CD14-positive monocyte (primary cell): ENCODE data around the gene PHAF1. TPM values are rescaled to one million over a fixed set of nuclear protein-coding genes. Genes with fewer than 3 reads are reported as not detected.

Experiments used
- DNase-seq, 3 donors: peaks; one replicate each; pipeline ENCODE4 v3.0.0-alpha.2; 2011 to 2022
- H2AFZ ChIP-seq: 2 replicates; pipeline ENCODE4 v1.6.0; 2012; ENCODE audit warnings: mild to moderate bottlenecking, low read depth, low read length, inconsistent platforms; ENCODE audit not compliant: insufficient read depth, poor library complexity, severe bottlenecking
- H3K27ac ChIP-seq, 2 donors: 1 replicate in 1 of 2; 2 replicates in 1 of 2; pipeline ENCODE4 v1.5.1; 2012 to 2013; ENCODE audit warnings: low read length in 2 of 2, control low read depth in 1 of 2, inconsistent platforms in 1 of 2, low read depth in 1 of 2, mild to moderate bottlenecking in 1 of 2
- H3K27me3 ChIP-seq, 2 donors: one replicate each; pipeline versions ENCODE4 v1.6.0 to v1.6.1; 2011 to 2013; ENCODE audit warnings: low read length in 2 of 2; ENCODE audit not compliant: control insufficient read depth in 2 of 2, insufficient read depth in 2 of 2
- H3K36me3 ChIP-seq, 2 donors: replicated peaks in 1 of 2; 1 replicate in 1 of 2; 2 replicates in 1 of 2; pipeline versions ENCODE4 v1.5.1 to v1.6.1; 2012 to 2013; ENCODE audit warnings: low read length in 2 of 2, control low read depth in 1 of 2, inconsistent platforms in 1 of 2, mild to moderate bottlenecking in 1 of 2; ENCODE audit not compliant: insufficient read depth in 2 of 2, control insufficient read depth in 1 of 2
- H3K4me1 ChIP-seq, 2 donors: 1 replicate in 1 of 2; 2 replicates in 1 of 2; pipeline versions ENCODE4 v1.5.1 to v1.6.1; 2012 to 2013; ENCODE audit warnings: low read length in 2 of 2, control low read depth in 1 of 2, inconsistent platforms in 1 of 2, mild to moderate bottlenecking in 1 of 2, moderate library complexity in 1 of 2; ENCODE audit not compliant: insufficient read depth in 2 of 2, control insufficient read depth in 1 of 2
- H3K4me2 ChIP-seq: replicated peaks from 2 replicates; pipeline ENCODE3; 2012; ENCODE audit warnings: low read length, moderate library complexity, mild to moderate bottlenecking; ENCODE audit not compliant: poor library complexity, severe bottlenecking; ENCODE audit errors: extremely low read depth
- H3K4me3 ChIP-seq, 3 experiments: fragments of 200-600 bp in 1 of 3; sonication (generic) in 1 of 3; replicated peaks in 1 of 3; 1 replicate in 2 of 3; 2 replicates in 1 of 3; pipeline ENCODE4 v1.5.1; 2011 to 2013; ENCODE audit warnings: low read length in 3 of 3, mild to moderate bottlenecking in 3 of 3, control low read depth in 2 of 3, low read depth in 2 of 3, inconsistent platforms in 1 of 3, moderate library complexity in 1 of 3
- H3K79me2 ChIP-seq: 2 replicates; pipeline ENCODE4 v1.6.0; 2012; ENCODE audit warnings: mild to moderate bottlenecking, control low read depth, inconsistent platforms, low read length, moderate library complexity; ENCODE audit not compliant: insufficient read depth
- H3K9ac ChIP-seq: 2 replicates; pipeline ENCODE4 v1.6.0; 2017; ENCODE audit warnings: low read length, mild to moderate bottlenecking; ENCODE audit not compliant: insufficient read depth, poor library complexity, severe bottlenecking
- H3K9me3 ChIP-seq, 2 donors: replicated peaks in 1 of 2; 1 replicate in 1 of 2; 2 replicates in 1 of 2; pipeline versions ENCODE4 v1.5.1 to v1.6.1; 2012 to 2013; ENCODE audit warnings: low read length in 2 of 2, control low read depth in 1 of 2; ENCODE audit not compliant: control insufficient read depth in 1 of 2, insufficient read depth in 1 of 2
- H4K20me1 ChIP-seq: 2 replicates; pipeline ENCODE4 v1.6.0; 2012; ENCODE audit warnings: mild to moderate bottlenecking, low read length, control low read depth, moderate library complexity; ENCODE audit not compliant: insufficient read depth
- H3K27ac Mint-ChIP-seq, 7 donors: one replicate each; pipeline ENCODE4 v1.8.0; 2020; ENCODE audit warnings: mild to moderate bottlenecking in 7 of 7, mixed read lengths in 7 of 7, moderate library complexity in 6 of 7, inconsistent platforms in 2 of 7
- H3K27me3 Mint-ChIP-seq, 3 donors: one replicate each; pipeline ENCODE4 v1.8.0; 2021 to 2022; ENCODE audit warnings: low read depth in 3 of 3, mild to moderate bottlenecking in 3 of 3, mixed read lengths in 3 of 3, moderate library complexity in 3 of 3, inconsistent platforms in 1 of 3
- H3K36me3 Mint-ChIP-seq, 2 donors: one replicate each; pipeline ENCODE4 v1.8.0; 2020; ENCODE audit warnings: mixed read lengths in 2 of 2, inconsistent platforms in 1 of 2, mild to moderate bottlenecking in 1 of 2
- H3K4me1 Mint-ChIP-seq: one replicate; pipeline ENCODE4 v1.8.0; 2020; ENCODE audit warnings: mild to moderate bottlenecking, mixed read lengths
- H3K4me3 Mint-ChIP-seq, 2 donors: one replicate each; pipeline ENCODE4 v1.8.0; 2020; ENCODE audit warnings: mild to moderate bottlenecking in 2 of 2, mixed read lengths in 2 of 2, moderate library complexity in 1 of 2
- H3K9me3 Mint-ChIP-seq, 7 donors: one replicate each; pipeline ENCODE4 v1.8.0; 2020 to 2022; ENCODE audit warnings: mixed read lengths in 7 of 7, mild to moderate bottlenecking in 6 of 7, moderate library complexity in 6 of 7, inconsistent platforms in 2 of 7
- WGBS: methylation state at CpG from one replicate; pipeline ENCODE4 v1.1.5; 2013; ENCODE audit warnings: missing lambda C conversion rate; ENCODE audit not compliant: insufficient coverage; 5-methylcytosine and 5-hydroxymethylcytosine counted together
- intact Hi-C, 2 donors: fragments of 100-400 bp; cut with micrococcal nuclease; formaldehyde crosslinking; loops; one replicate each; pipeline versions ENCODE4 v1.15.0 to v1.15.1; 2023
- polyA plus RNA-seq, 3 donors: library from polyadenylated mRNA; depleted of rRNA in 1 of 3; unstranded in 2 of 3; stranded (reverse) in 1 of 3; fragments of 300-500 nt in 2 of 3; fragments of >200 nt in 1 of 3; fragmentation: Illumina TruSeq in 2 of 3; gene quantifications; 1 replicate in 2 of 3; 2 replicates in 1 of 3; pipeline ENCODE4 v1.2.3, GENCODE V29; 2012 to 2021
- TF ChIP-seq, protein P1 (sequence below): fragments of 200-600 bp; IDR thresholded peaks from one replicate; pipeline ENCODE4 v1.8.0; 2022; ENCODE audit warnings: antibody characterized with exemption, mild to moderate bottlenecking

Gene PHAF1
- polyA plus RNA-seq, 3 donors = 18.8 to 68.2 (median 26.5) TPM

DNA sequence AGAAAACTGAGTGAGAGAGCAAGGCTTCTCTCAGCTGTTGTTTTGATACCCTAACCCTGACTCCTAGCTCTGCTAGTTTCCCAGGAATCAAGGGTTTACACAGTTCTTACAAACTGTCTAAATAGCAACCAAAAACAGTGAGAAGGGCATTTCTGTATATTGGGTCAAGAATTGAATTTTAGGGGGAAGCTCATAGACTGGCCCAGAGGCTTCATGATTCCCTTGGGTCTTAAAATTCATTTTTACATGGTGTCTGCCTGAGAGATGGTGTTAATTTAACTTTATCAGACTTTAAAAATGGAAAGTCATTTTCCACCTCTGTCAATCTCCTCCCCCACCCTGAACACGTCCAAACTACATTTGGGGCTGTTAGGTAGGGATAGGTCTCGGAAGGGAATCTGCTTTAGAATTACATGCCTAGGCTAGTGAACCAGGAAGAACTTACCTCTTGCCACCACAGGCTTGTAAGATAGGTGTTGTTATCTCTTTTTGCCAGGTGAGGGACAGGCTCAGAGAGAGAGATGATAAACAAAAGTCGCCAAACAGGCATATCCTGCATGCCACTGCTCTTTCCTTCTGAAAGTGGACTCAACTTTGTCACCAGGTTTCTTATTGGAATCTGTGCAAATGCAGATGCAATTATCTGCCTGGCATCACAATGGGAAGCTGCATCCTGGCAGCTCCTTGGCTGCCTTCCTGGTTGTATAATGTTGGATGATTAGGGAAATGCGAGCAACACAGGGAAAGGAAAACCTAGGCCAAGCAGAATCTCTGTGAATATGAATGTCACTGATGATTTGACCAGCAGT lies 3.1 kb downstream of the PHAF1 start:
- Histone ChIP-seq H2AFZ (no peak overlapping the region), H3K4me1 (peaks cover 71 to 79% of the 10 kb centered on the region in 2 donors), H3K36me3 (peaks cover 0 to 28% of the 10 kb centered on the region in 2 donors), H3K9ac (no peak overlapping the region), H3K9me3 (no peaks in the 10 kb centered on the region), H3K4me3 (no peak overlapping the region), H3K27me3 (no peaks in the 10 kb centered on the region), H3K79me2 (peaks cover 75% of the 10 kb centered on the region), H4K20me1 (peaks cover 72% of the 10 kb centered on the region), H3K27ac (peak overlapping the region in 1 of 2 donors; percentile 99), H3K4me2 (no peak overlapping the region)
- intact Hi-C loops = no loop called here
- no peaks in the 10 kb centered on the region for H3K27me3 Mint-ChIP-seq
- DNase-seq = no peak
- 83% methylated on average over 2 of the region's 4 CpGs for WGBS
- peaks cover 0 to 1% (median 0%) of the 10 kb centered on the region in 7 donors for H3K9me3 Mint-ChIP-seq
- peaks cover 33 to 41% of the 10 kb centered on the region in 2 donors for H3K36me3 Mint-ChIP-seq
- TF ChIP-seq, protein P1, sequence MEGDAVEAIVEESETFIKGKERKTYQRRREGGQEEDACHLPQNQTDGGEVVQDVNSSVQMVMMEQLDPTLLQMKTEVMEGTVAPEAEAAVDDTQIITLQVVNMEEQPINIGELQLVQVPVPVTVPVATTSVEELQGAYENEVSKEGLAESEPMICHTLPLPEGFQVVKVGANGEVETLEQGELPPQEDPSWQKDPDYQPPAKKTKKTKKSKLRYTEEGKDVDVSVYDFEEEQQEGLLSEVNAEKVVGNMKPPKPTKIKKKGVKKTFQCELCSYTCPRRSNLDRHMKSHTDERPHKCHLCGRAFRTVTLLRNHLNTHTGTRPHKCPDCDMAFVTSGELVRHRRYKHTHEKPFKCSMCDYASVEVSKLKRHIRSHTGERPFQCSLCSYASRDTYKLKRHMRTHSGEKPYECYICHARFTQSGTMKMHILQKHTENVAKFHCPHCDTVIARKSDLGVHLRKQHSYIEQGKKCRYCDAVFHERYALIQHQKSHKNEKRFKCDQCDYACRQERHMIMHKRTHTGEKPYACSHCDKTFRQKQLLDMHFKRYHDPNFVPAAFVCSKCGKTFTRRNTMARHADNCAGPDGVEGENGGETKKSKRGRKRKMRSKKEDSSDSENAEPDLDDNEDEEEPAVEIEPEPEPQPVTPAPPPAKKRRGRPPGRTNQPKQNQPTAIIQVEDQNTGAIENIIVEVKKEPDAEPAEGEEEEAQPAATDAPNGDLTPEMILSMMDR = no peak
- peak overlapping the region in 4 of 7 donors; percentile 12 to 99 (median 30) for H3K27ac Mint-ChIP-seq
- peaks cover 77% of the 10 kb centered on the region for H3K4me1 Mint-ChIP-seq
- no peak overlapping the region for H3K4me3 Mint-ChIP-seq

DNA sequence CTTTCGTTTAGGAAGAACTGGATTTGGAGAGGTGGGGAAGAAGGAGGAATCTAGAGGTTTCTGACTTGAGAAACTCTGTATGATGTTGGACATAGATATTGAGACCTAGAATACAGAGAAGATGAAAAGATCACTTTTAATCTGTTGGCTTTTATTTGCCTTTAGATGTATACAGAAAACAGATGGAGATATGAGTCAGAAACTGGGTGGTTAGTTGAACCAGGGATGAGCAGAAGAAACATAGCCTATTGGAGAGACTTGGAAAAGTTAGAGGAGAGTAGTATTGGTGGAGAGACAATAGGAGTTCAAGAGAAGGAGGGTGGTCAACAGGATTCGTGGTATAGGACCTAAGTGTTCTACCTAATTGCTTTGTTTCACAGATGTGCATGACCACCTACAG lies 5.1 kb downstream of the PHAF1 start:
- Mint-ChIP-seq H3K4me3 (peak overlapping the region in 1 of 2 donors; percentile 12), H3K9me3 (peaks cover 0 to 2% (median 0%) of the 10 kb centered on the region in 7 donors), H3K27me3 (no peaks in the 10 kb centered on the region), H3K36me3 (peaks cover 42 to 54% of the 10 kb centered on the region in 2 donors), H3K27ac (peak overlapping the region; percentile 90 to 97 (median 96)), H3K4me1 (peaks cover 69% of the 10 kb centered on the region)
- H3K4me3 ChIP-seq = peak overlapping the region in 1 of 3 experiments; percentile 14
- DNase-seq = no peak
- no peaks in the 10 kb centered on the region for H3K27me3 ChIP-seq
- peaks cover 94% of the 10 kb centered on the region for H3K79me2 ChIP-seq
- TF ChIP-seq, protein P1 = no peak
- H3K27ac ChIP-seq = peak overlapping the region; percentile 56 to 96
- H3K4me1 ChIP-seq = peaks cover 66 to 70% of the 10 kb centered on the region in 2 donors
- H3K9me3 ChIP-seq = no peaks in the 10 kb centered on the region
- no peak overlapping the region for H2AFZ ChIP-seq
- H3K9ac ChIP-seq = peak overlapping the region; percentile 40
- H3K4me2 ChIP-seq = no peak overlapping the region
- peaks cover 92% of the 10 kb centered on the region for H4K20me1 ChIP-seq
- intact Hi-C loops = loop anchor here in 1 of 2 donors (5.0 kb wide), 1 partner anchor 87 kb away; the partner anchor contains the start of gene CBFB
- 100% methylated on average over 2 of the region's 2 CpGs for WGBS
- peaks cover 5 to 38% of the 10 kb centered on the region in 2 donors for H3K36me3 ChIP-seq
